Raji (cell line): ENCODE data around the gene ENG.

ENCODE experiments used
- POLR2A ChIP-seq: IDR thresholded peaks from 2 replicates; pipeline ENCODE4 v1.6.1; 2011; ENCODE audit warnings: low read depth, low read length, control low read depth; ENCODE audit not compliant: insufficient read depth

The ENG gene

GRCh38 chr9:127814619-127815511 lies 39.6 kb downstream of the ENG start:
- no peak for TF ChIP-seq POLR2A

- TF ChIP-seq POLR2A, result no peak
Measured at GRCh38 chr9:127813686-127814226, 40.7 kb downstream of the ENG start.

DNA sequence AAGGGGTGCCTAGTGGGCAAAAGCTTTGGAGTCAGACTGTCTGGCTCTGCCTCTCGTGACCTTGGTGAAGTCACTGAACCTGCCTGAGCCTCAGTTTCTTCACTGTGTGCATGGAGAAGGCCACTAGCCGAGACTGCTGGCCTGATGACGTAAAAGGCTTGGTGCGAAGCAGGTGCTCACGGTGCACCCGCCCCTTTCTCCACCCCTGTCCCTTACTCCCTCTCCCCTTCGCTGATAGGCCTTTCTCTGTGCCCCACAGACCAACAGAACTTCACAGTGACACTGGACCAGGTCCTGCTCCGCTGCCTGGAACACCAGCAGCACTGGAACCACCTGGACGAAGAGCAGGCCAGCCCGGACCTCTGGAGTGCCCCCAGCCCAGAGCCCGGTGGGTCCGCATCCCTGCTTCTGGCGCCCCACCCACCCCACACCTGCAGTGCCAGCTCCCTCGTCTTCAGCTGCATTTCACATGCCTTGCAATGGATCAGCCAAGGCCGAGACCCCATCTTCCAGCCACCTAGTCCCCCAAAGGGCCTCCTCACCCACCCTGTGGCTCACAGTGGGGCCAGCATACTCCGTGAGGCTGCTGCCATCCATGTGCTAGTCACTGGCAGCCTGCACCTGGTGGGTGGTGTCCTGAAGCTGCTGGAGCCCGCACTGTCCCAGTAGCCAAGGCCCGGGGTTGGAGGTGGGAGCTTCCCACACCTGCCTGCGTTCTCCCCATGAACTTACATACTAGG lies 41.4 kb downstream of the ENG start:
- TF ChIP-seq POLR2A, result no peak

DNA sequence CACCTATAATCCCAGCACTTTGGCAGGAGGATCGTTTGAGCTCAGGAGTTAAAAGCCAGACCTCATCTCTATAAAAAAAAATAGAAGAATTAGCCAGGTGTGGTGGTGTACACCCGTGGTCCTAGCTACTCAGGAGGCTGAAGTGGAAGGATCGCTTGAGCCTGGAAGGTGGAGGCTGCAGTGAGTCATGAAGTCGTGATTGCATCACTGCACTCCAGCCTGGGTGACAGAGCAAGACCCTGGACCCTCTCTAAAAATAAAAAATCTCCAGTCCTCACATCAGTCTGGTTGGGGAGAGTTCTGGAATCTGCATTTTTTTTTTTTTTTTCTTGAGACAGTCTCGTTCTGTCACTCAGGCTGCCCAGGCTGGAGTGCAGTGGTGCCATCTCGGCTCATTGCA lies 42.4 kb downstream of the ENG start:
- TF ChIP-seq POLR2A, result no peak

DNA sequence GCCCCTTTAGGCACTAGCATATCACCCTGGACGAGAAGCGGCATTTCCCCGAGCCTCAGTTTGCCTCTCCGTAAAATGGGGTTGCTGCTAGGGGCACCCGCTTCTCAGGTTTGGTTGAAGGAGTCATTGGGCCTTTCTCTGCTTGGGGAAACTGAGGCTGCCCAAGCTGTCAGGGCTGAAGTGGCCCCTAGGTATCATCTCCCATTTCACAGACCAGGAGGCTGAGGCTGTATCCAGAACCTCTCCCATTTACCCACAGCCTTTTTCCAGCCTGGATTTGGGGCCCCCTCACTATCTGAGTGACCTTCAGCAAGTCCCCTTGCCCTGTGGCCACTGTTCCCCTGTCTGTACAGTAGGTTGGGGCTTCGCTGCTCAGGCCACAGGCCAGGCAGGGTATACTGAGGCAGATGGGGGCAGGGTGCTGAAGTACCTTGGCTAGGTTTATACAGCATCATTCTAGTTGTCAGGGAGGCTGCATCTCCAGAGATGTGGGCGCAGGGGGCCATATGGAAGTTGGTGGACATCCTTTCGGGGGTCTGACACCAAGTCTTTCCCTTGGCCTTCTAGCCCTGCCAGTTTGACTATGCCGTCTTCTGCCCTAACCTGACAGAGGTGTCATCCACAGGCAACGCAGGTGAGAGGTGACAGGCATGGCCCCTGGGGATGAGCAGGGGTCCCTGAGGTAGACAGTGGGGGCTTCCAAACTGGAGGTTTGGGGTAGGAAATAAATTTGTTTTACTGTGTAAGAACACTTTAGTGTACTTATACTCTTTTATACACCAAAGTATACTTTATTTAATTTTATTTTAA lies 43.9 kb downstream of the ENG start:
- no peak for TF ChIP-seq POLR2A

GRCh38 chr9:127809540-127810377 lies 44.7 kb downstream of the ENG start:
- TF ChIP-seq POLR2A, result no peak

DNA sequence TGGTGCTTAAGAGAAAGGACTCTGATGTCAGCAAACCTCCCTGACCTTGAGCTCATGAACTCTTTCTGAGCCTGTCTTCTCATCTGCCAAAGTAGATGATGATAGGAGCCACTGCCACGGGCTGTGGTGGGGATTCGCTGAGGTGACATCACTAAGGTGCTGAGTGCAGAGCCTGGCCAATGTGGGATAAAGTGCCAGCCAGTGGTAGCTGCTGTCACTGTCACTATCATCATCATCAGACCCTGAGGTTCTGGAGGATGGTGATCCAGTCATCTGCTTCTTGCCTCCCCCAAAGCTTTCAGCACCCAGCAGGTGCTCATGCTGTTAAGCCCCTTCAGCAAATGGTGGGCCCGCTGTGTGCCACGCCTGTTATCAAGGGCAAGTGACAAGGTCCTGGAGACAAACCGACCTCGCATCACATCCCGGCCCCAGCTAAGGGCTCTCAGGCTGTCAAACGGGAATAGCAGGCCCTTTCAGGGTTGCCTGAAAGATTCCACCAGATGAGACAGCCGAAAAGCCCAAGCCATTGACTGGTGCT lies 45.4 kb downstream of the ENG start:
- no peak for TF ChIP-seq POLR2A

DNA sequence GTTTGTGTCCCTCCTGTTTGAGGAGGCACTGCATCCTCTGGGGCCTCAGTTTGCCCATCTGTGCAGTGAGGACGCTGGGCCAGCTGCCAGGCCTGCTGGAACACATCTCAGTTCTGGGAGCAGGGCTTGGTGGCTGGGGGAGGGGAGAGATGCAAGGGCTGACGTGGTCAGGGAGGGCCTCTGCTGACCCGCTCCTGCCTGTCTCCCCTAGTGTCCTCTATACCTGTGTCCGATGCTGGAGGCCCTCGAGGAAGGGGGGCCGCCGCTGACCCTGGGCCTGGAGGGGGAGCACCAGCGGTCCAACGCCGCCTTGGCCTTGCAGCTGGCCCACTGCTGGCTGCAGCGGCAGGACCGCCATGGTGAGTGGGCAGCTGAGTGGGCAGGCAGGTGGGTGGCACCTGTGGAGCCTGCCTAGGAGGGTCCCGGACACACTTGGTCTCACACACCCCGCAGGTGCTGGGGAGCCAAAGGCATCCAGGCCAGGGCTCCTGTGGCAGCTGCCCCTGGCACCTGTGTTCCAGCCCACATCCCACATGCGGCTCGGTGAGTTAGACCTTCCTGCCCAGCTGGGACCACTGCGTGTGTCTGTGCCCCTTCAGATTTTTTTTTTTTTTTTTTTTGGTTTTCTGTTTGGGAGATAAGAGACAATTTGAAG lies 46.0 kb downstream of the ENG start:
- no peak for TF ChIP-seq POLR2A

- TF ChIP-seq POLR2A, result no peak
Measured at GRCh38 chr9:127806871-127807270, 47.6 kb downstream of the ENG start.

- TF ChIP-seq POLR2A, result no peak
Measured at GRCh38 chr9:127805620-127806019, 48.8 kb downstream of the ENG start.

DNA sequence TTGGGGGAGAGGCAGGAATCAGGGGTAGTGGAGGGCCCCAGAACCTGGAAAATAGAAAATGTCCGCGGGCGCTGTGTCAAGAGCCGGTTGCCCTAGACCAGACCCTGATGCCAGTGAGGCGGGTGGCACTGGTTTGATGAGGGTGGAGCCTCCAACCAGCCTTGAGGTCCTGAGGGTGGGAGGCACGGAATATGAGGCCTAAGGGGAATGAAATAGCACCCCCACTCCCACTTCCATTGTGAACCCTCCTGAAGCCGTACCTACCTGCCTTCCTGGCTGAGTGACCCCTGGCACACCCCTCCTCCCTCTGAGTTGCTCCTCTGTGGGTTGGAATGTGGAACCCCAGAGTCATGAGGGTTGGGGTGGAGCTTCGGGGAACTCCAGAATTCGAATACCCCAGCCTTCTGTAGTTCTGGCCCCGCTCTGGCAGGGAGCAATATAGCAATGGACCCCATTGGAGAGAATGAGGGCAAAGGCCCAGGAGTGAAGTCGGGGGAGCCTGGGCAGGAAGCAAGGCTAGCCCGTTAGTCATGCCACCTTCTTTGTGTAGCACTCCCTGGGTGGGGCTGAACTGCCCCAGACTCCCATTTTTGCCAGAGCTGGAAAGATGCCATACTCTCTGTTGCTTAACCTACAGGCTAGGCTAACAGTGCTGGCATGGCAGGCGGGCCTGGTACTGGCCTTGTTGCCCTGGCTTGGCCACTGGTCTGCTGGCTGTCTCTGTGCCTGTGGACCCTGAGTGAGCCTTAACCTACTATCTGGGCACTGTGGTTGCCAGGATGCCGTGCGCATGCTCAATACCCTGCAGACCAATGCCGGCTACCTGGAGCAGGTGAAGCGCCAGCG lies 50.7 kb downstream of the ENG start:
- TF ChIP-seq POLR2A, result no peak

- peak; percentile 84 for TF ChIP-seq POLR2A
Measured at GRCh38 chr9:127802576-127803443, 51.6 kb downstream of the ENG start, which contains the start of gene FPGS. FPGS (plus strand) TSS chr9:127802882; CDS start chr9:127802925, 43 bp downstream.
